Measurements from ENCODE around the gene TPK1. TPM values are rescaled to one million over a fixed set of nuclear protein-coding genes. Genes with fewer than 3 reads are reported as not detected.

Gene TPK1
- total RNA-seq, 2 donors from 2014 or later: 26.2 to 31.3 TPM

GRCh38 chr7:144842377-144842851 lies 6.6 kb upstream of the TPK1 start:
- peaks cover 6 to 10% of the 10 kb centered on the region in 2 donors for H3K36me3 Mint-ChIP-seq (ENCODE audit: insufficient read depth in 2 of 2)
- peak overlapping the region; percentile 63 to 78 for H3K4me3 Mint-ChIP-seq
- DNase-seq: peak; percentile 31 to 49
- peak; percentile 84 to 88 for ATAC-seq (replicated peaks in 1 of 2)
- H3K27me3 Mint-ChIP-seq (ENCODE audit: low read depth): no peaks in the 10 kb centered on the region
- peak overlapping the region; percentile 97 for H3K27ac Mint-ChIP-seq
- peaks cover 25% of the 10 kb centered on the region for H3K4me1 Mint-ChIP-seq (ENCODE audit: low read depth)
- H3K9me3 Mint-ChIP-seq: peaks cover 2 to 5% of the 10 kb centered on the region in 2 donors

- H3K4me3 Mint-ChIP-seq: peak overlapping the region; percentile 89 to 98
- peaks cover 57% of the 10 kb centered on the region for H3K4me1 Mint-ChIP-seq (ENCODE audit: low read depth)
- peaks cover 3 to 5% of the 10 kb centered on the region in 2 donors for H3K9me3 Mint-ChIP-seq
- no peaks in the 10 kb centered on the region for H3K27me3 Mint-ChIP-seq (ENCODE audit: low read depth)
- no peak for ATAC-seq (replicated peaks in 1 of 2)
- no peak for DNase-seq
- H3K27ac Mint-ChIP-seq: peak overlapping the region; percentile 81
- H3K36me3 Mint-ChIP-seq (ENCODE audit: insufficient read depth in 2 of 2): peaks cover 8 to 11% of the 10 kb centered on the region in 2 donors
These were observed 641 bp upstream of the TPK1 start for GRCh38 chr7:144836545-144836842.

- Mint-ChIP-seq H3K27ac (peak overlapping the region; percentile 98), H3K4me1 (ENCODE audit: low read depth) (peaks cover 66% of the 10 kb centered on the region), H3K36me3 (ENCODE audit: insufficient read depth in 2 of 2) (peaks cover 12 to 13% of the 10 kb centered on the region in 2 donors), H3K4me3 (peak overlapping the region; percentile 92 to 98), H3K9me3 (peaks cover 3 to 5% of the 10 kb centered on the region in 2 donors), H3K27me3 (ENCODE audit: low read depth) (no peaks in the 10 kb centered on the region)
- peak; percentile 42 to 45 for ATAC-seq (replicated peaks in 1 of 2)
- DNase-seq: peak; percentile 41 to 46
These were observed 670 bp downstream of the TPK1 start for GRCh38 chr7:144835155-144835611.

DNA sequence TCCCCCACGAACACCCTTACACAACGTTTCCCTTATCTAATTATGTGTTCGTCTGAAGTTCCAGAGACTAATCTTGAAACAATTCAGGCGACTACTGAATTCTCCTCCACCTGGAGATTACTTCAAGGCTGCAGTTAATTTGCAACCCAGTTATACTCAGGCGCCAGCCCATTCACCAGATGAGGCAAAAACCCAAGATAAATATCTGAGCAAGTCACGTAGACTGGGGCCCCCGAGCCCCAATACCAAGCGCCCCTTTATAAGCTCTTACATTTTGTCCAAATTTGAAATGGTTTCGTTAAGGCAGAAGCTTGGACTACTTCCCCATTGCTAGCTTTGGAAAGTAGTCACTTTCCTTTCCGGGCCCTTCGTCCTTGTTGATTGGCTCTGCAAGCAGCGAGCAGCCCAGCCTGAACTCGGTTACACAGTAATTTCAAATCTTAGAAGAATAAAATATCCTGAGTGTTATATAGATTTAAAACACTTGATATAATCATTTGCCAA lies 1.2 kb downstream of the TPK1 start:
- peak; percentile 34 to 58 for DNase-seq
- no peaks in the 10 kb centered on the region for H3K27me3 Mint-ChIP-seq (ENCODE audit: low read depth)
- peak overlapping the region; percentile 98 for H3K27ac Mint-ChIP-seq
- peaks cover 3% of the 10 kb centered on the region in 2 donors for H3K9me3 Mint-ChIP-seq
- peak overlapping the region; percentile 92 to 98 for H3K4me3 Mint-ChIP-seq
- peaks cover 71% of the 10 kb centered on the region for H3K4me1 Mint-ChIP-seq (ENCODE audit: low read depth)
- ATAC-seq (replicated peaks in 1 of 2): peak; percentile 10 to 15
- H3K36me3 Mint-ChIP-seq (ENCODE audit: insufficient read depth in 2 of 2): peaks cover 12 to 13% of the 10 kb centered on the region in 2 donors

DNA sequence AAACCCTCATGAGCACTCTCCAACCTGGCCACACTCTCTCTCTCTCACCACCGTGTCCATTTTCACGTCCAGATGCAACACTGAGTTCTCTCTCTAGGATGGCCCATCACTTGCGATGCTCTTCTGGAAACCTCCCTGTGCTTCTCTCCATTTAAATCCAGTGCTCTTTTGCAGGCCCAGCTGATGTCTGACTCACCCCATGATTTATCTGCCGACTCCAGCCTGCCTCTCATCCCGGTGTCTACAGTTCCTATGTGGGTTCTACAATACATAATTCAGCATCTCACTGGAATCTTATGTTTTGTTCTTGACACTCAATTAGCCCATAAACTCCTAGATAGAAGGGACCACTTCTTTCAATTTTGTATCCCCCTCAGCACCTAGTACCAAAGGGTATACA lies 5.0 kb downstream of the TPK1 start:
- Mint-ChIP-seq H3K9me3 (no peaks in the 10 kb centered on the region), H3K36me3 (ENCODE audit: insufficient read depth in 2 of 2) (peaks cover 4 to 7% of the 10 kb centered on the region in 2 donors), H3K4me3 (peak overlapping the region in 1 of 2 donors; percentile 1), H3K4me1 (ENCODE audit: low read depth) (peaks cover 78% of the 10 kb centered on the region), H3K27ac (no peak overlapping the region), H3K27me3 (ENCODE audit: low read depth) (no peaks in the 10 kb centered on the region)
- DNase-seq (no peak), ATAC-seq (replicated peaks in 1 of 2) (no peak)

DNA sequence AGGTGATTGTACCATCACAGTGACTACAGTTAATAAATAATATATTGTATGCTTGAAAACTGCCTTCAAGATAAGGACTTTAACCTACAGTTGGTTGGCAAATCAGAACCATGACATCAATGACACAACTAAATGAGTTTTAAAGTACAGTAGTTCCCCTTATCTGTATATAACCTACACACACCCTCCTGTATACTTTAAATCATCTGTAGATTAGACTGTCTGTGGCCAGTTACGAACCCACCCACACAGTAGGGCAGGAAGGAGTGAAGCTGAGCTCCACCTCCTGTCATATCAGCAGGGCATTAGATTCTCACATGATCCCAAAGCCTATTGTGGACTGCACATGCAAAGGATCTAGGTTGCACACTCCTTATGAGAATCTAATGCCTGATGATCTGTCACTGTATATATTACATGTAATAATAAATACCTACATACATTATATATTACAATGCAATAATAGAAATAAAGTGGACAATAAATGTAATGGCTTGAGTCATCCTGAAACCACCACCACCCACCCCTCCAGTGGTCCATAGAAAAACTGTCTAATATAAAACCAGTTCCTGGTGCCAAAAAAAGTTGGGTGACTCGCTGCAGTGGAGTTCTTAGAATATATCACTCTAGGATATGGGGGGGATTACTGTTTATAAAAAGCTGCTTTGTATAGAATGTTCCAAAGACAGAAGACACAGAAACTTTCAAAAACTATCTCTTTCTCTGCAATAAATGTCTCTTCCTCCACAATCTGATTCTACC lies 5.6 kb downstream of the TPK1 start:
- H3K36me3 Mint-ChIP-seq (ENCODE audit: insufficient read depth in 2 of 2): peaks cover 4 to 6% of the 10 kb centered on the region in 2 donors
- peak overlapping the region; percentile 87 for H3K27ac Mint-ChIP-seq
- peak; percentile 59 to 71 for ATAC-seq (replicated peaks in 1 of 2)
- H3K4me3 Mint-ChIP-seq: peak overlapping the region in 1 of 2 donors; percentile 43
- no peak for DNase-seq
- no peaks in the 10 kb centered on the region for H3K27me3 Mint-ChIP-seq (ENCODE audit: low read depth)
- peaks cover 84% of the 10 kb centered on the region for H3K4me1 Mint-ChIP-seq (ENCODE audit: low read depth)
- no peaks in the 10 kb centered on the region for H3K9me3 Mint-ChIP-seq

DNA sequence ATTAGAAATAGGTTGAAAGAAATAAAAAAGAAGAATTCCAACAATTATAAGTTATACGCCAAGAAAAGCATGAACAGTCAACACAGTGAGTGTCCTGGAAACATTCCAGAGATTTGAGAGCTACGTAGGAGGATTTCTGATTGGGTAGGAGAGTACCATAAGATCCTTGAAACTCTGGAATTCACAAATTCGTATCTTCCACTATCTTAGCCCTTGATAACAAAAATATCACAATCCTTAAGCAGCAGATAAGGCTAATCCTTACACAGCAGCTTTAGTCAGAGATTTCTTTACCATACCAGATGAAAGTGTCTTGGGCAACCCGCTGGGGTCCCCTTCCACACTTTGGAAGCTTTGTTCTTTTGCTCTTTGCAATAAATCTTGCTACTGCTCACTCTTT lies 8.2 kb downstream of the TPK1 start:
- peaks cover 88% of the 10 kb centered on the region for H3K4me1 Mint-ChIP-seq (ENCODE audit: low read depth)
- no peaks in the 10 kb centered on the region for H3K27me3 Mint-ChIP-seq (ENCODE audit: low read depth)
- no peak overlapping the region for H3K27ac Mint-ChIP-seq
- peaks cover 2 to 4% of the 10 kb centered on the region in 2 donors for H3K36me3 Mint-ChIP-seq (ENCODE audit: insufficient read depth in 2 of 2)
- ATAC-seq (replicated peaks in 1 of 2) (no peak), DNase-seq (no peak)
- H3K9me3 Mint-ChIP-seq: no peaks in the 10 kb centered on the region
- H3K4me3 Mint-ChIP-seq: peak overlapping the region in 1 of 2 donors; percentile 6

DNA sequence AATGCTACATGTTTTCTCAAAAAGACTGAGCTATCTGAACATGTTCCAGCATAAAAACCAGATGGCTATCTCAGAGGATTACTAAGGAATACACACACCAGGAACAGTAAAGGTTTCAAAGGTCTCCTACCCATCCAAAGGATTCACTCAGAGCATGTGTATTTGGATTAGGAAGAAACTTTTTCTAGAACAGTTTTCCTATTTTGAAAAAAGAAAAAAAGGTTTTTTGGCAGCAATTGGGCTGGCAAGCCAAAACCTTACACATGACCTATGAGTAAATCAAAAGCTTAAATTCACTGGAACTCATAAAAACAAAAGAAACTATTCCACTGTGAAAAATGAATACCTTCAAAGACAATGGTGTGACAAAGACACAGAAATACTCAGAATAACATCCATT lies 9.6 kb downstream of the TPK1 start:
- Mint-ChIP-seq H3K9me3 (no peaks in the 10 kb centered on the region), H3K27ac (peak overlapping the region; percentile 86), H3K4me3 (peak overlapping the region; percentile 13 to 25), H3K4me1 (ENCODE audit: low read depth) (peaks cover 91% of the 10 kb centered on the region), H3K27me3 (ENCODE audit: low read depth) (no peaks in the 10 kb centered on the region), H3K36me3 (ENCODE audit: insufficient read depth in 2 of 2) (peaks cover 2 to 4% of the 10 kb centered on the region in 2 donors)
- no peak for DNase-seq
- no peak for ATAC-seq (replicated peaks in 1 of 2)

DNA sequence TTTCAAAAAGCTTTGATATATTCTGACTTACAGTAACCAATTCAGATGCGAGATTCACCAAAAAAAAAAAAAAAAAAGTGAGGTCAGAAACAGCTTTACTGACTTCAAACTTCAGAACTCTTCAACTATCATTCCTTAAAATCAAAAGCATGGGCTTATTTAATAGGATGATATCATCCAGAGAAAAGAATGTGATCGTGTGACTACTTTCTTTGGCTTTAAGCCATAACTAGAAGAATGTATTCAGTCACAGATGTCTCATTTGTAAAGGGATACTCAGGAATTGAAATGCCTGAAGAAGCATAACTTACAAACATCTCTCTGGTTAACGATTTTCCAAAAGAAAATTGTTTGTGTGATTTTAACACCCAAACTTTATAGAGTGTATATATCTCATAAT lies 11.5 kb downstream of the TPK1 start:
- ATAC-seq (replicated peaks in 1 of 2) (no peak), DNase-seq (no peak)
- Mint-ChIP-seq H3K4me1 (ENCODE audit: low read depth) (peaks cover 93% of the 10 kb centered on the region), H3K27me3 (ENCODE audit: low read depth) (no peaks in the 10 kb centered on the region), H3K9me3 (no peaks in the 10 kb centered on the region), H3K27ac (peak overlapping the region; percentile 80), H3K4me3 (peak overlapping the region in 1 of 2 donors; percentile 4), H3K36me3 (ENCODE audit: insufficient read depth in 2 of 2) (peaks cover 0 to 2% of the 10 kb centered on the region in 2 donors)

GRCh38 chr7:144822223-144822622 lies 13.6 kb downstream of the TPK1 start:
- DNase-seq (no peak), ATAC-seq (replicated peaks in 1 of 2) (no peak)
- H3K27ac Mint-ChIP-seq: peak overlapping the region; percentile 100
- H3K4me1 Mint-ChIP-seq (ENCODE audit: low read depth): peaks cover 98% of the 10 kb centered on the region
- H3K9me3 Mint-ChIP-seq: no peaks in the 10 kb centered on the region
- H3K4me3 Mint-ChIP-seq: peak overlapping the region; percentile 50 to 94
- H3K36me3 Mint-ChIP-seq (ENCODE audit: insufficient read depth in 2 of 2): peaks cover 2 to 3% of the 10 kb centered on the region in 2 donors
- no peaks in the 10 kb centered on the region for H3K27me3 Mint-ChIP-seq (ENCODE audit: low read depth)

DNA sequence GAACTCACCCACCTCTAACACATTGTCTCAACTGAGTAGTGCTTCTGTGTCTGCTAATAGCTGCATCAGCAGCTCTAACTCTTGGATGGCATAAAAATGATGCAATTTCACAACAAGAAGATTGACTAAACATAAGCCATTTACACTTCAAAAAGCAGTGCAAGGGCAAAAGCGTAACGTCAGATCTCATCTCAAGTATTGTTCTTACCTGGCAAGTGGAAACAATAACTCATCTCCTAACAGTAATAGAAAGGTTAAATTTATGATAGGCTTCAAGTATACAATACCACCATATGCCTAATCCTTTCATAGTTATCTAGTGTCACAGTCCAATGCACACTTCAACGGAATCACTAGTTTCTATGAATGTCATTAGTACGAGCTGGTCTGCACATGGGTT lies 14.8 kb downstream of the TPK1 start:
- Mint-ChIP-seq H3K27me3 (ENCODE audit: low read depth) (no peaks in the 10 kb centered on the region), H3K4me1 (ENCODE audit: low read depth) (peaks cover 88% of the 10 kb centered on the region), H3K27ac (peak overlapping the region; percentile 100), H3K36me3 (ENCODE audit: insufficient read depth in 2 of 2) (peaks cover 2 to 3% of the 10 kb centered on the region in 2 donors), H3K9me3 (no peaks in the 10 kb centered on the region), H3K4me3 (peak overlapping the region; percentile 68 to 94)
- ATAC-seq (replicated peaks in 1 of 2): peak; percentile 86 to 87
- peak; percentile 53 for DNase-seq

DNA sequence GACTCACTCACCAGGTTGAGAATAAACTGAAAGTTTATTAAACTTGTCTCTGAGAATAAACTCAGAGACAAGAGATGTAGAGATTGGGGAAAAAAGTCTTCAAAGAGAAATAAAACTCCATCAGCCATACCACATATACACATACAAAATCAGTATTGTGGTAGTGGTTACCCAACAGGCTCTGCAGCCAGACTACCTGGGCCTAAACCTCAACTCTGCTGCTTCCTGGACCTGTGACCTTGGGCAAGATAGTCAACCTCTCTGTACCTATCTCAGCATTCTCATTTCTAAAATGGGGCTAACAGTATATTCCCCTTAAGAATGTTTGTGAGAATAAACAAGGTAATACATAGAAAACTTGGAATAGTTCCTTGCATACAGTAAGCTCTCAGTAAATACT lies 15.3 kb downstream of the TPK1 start:
- no peaks in the 10 kb centered on the region for H3K9me3 Mint-ChIP-seq
- H3K27ac Mint-ChIP-seq: peak overlapping the region; percentile 99
- DNase-seq: peak; percentile 47 to 49
- peak overlapping the region; percentile 67 to 68 for H3K4me3 Mint-ChIP-seq
- peaks cover 2 to 3% of the 10 kb centered on the region in 2 donors for H3K36me3 Mint-ChIP-seq (ENCODE audit: insufficient read depth in 2 of 2)
- ATAC-seq (replicated peaks in 1 of 2): peak; percentile 65 to 68
- peaks cover 83% of the 10 kb centered on the region for H3K4me1 Mint-ChIP-seq (ENCODE audit: low read depth)
- no peaks in the 10 kb centered on the region for H3K27me3 Mint-ChIP-seq (ENCODE audit: low read depth)

DNA sequence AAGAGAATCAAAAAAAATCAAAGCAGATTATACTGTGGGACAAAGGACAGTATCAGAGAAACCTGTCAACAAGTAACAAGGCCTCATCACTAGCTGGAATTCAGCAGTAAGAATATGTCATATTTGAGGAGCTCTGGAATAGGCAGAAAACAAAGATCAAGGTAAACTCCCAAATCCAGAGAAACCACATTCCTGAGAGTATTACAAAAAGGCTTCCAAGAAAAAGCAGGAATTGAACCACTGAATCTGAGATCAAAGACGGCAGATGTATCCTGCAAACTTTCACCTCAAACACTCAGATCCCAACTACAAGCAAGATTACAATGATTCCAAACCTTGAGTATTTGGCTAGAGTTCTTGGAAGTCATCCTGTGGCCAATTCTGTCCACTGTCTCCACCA lies 16.3 kb downstream of the TPK1 start:
- peak overlapping the region in 1 of 2 donors; percentile 67 for H3K4me3 Mint-ChIP-seq
- no peak for ATAC-seq (replicated peaks in 1 of 2)
- H3K27ac Mint-ChIP-seq: peak overlapping the region; percentile 99
- H3K27me3 Mint-ChIP-seq (ENCODE audit: low read depth): no peaks in the 10 kb centered on the region
- DNase-seq: no peak
- no peaks in the 10 kb centered on the region for H3K9me3 Mint-ChIP-seq
- peaks cover 2 to 3% of the 10 kb centered on the region in 2 donors for H3K36me3 Mint-ChIP-seq (ENCODE audit: insufficient read depth in 2 of 2)
- H3K4me1 Mint-ChIP-seq (ENCODE audit: low read depth): peaks cover 73% of the 10 kb centered on the region

Measured in activated T-cell treated with anti-CD3 and anti-CD28 coated beads, Interleukin-2, amount 50 U/mL, for 72 hours (primary cell).